Measurements from ENCODE around the gene HTATSF1.
A peak's percentile ranks its signal among the peaks of the same experiment; 100 is the strongest.

Gene HTATSF1

GRCh38 chrX:136453771-136454170, 43.6 kb upstream of the HTATSF1 start:
- DNase-seq (ENCODE audit: low read depth) = no peak
- H3K4me3 ChIP-seq (ENCODE audit: low read depth, low read length) = no peak overlapping the region
- TF ChIP-seq POLR2A (IDR thresholded peaks at IDR 0.05; ENCODE audit: extremely low read depth, insufficient read length) = no peak
- TF ChIP-seq MYC (IDR thresholded peaks at IDR 0.05; ENCODE audit: low read depth, low read length) = no peak
- no peak for TF ChIP-seq MAX (IDR thresholded peaks at IDR 0.05; ENCODE audit: low read depth, low read length)
- TF ChIP-seq CTCF (IDR thresholded peaks at IDR 0.05; ENCODE audit: low read depth, low read length) = no peak

GRCh38 chrX:136456133-136456532, 41.3 kb upstream of the HTATSF1 start:
- TF ChIP-seq CTCF (IDR thresholded peaks at IDR 0.05; ENCODE audit: low read depth, low read length) (no peak), MYC (IDR thresholded peaks at IDR 0.05; ENCODE audit: low read depth, low read length) (no peak), MAX (IDR thresholded peaks at IDR 0.05; ENCODE audit: low read depth, low read length) (no peak), POLR2A (IDR thresholded peaks at IDR 0.05; ENCODE audit: extremely low read depth, insufficient read length) (no peak)
- H3K4me3 ChIP-seq (ENCODE audit: low read depth, low read length) = no peak overlapping the region
- no peak for DNase-seq (ENCODE audit: low read depth)

- DNase-seq (ENCODE audit: low read depth) = peak; percentile 32
- no peak for TF ChIP-seq MYC (IDR thresholded peaks at IDR 0.05; ENCODE audit: low read depth, low read length)
- H3K4me3 ChIP-seq (ENCODE audit: low read depth, low read length) = no peak overlapping the region
Measured at GRCh38 chrX:136457303-136457917, 40.0 kb upstream of the HTATSF1 start.

- DNase-seq (ENCODE audit: low read depth) = no peak
- TF ChIP-seq CTCF (IDR thresholded peaks at IDR 0.05; ENCODE audit: low read depth, low read length) = no peak
- no peak for TF ChIP-seq MAX (IDR thresholded peaks at IDR 0.05; ENCODE audit: low read depth, low read length)
- TF ChIP-seq POLR2A (IDR thresholded peaks at IDR 0.05; ENCODE audit: extremely low read depth, insufficient read length) = no peak
- no peak for TF ChIP-seq MYC (IDR thresholded peaks at IDR 0.05; ENCODE audit: low read depth, low read length)
- no peak overlapping the region for H3K4me3 ChIP-seq (ENCODE audit: low read depth, low read length)
Measured at GRCh38 chrX:136464589-136464988, 32.8 kb upstream of the HTATSF1 start.

GRCh38 chrX:136467303-136467702, 30.1 kb upstream of the HTATSF1 start:
- H3K4me3 ChIP-seq (ENCODE audit: low read depth, low read length) = no peak overlapping the region
- TF ChIP-seq CTCF (IDR thresholded peaks at IDR 0.05; ENCODE audit: low read depth, low read length) (no peak), POLR2A (IDR thresholded peaks at IDR 0.05; ENCODE audit: extremely low read depth, insufficient read length) (no peak), MYC (IDR thresholded peaks at IDR 0.05; ENCODE audit: low read depth, low read length) (no peak)
- DNase-seq (ENCODE audit: low read depth) = no peak

GRCh38 chrX:136468391-136469103, 28.8 kb upstream of the HTATSF1 start:
- no peak for DNase-seq (ENCODE audit: low read depth)
- TF ChIP-seq MYC (IDR thresholded peaks at IDR 0.05; ENCODE audit: low read depth, low read length) (no peak), MAX (IDR thresholded peaks at IDR 0.05; ENCODE audit: low read depth, low read length) (no peak), CTCF (IDR thresholded peaks at IDR 0.05; ENCODE audit: low read depth, low read length) (no peak), POLR2A (IDR thresholded peaks at IDR 0.05; ENCODE audit: extremely low read depth, insufficient read length) (no peak)
- H3K4me3 ChIP-seq (ENCODE audit: low read depth, low read length) = no peak overlapping the region
